Esophagus muscularis mucosa (tissue), 4 donors: Measurements from ENCODE around the gene MRPL20. TPM values are rescaled to one million over a fixed set of nuclear protein-coding genes. Genes with fewer than 3 reads are reported as not detected.

ENCODE experiments used
- DNase-seq: peaks from one replicate; pipeline ENCODE4 v3.0.0-alpha.2; 2017; ENCODE audit errors: extremely low spot score
- H3K27ac ChIP-seq, 4 donors: fragments of 200-600 bp; sonication (generic); replicated peaks in 1 of 4; 1 replicate in 3 of 4; 2 replicates in 1 of 4; pipeline ENCODE4 v1.5.1; 2016 to 2019; ENCODE audit warnings: mild to moderate bottlenecking in 1 of 4
- H3K27me3 ChIP-seq, 4 donors: fragments of 200-600 bp; sonication (generic); one replicate each; pipeline versions ENCODE4 v1.5.1 to v1.6.0; 2016 to 2019
- H3K36me3 ChIP-seq, 4 donors: fragments of 200-600 bp; sonication (generic); one replicate each; pipeline ENCODE4 v1.5.1; 2016 to 2019
- H3K4me1 ChIP-seq, 4 donors: fragments of 200-600 bp; sonication (generic); one replicate each; pipeline ENCODE4 v1.5.1; 2016 to 2019
- H3K4me3 ChIP-seq, 4 donors: fragments of 200-600 bp; sonication (generic); 1 replicate in 2 of 4; 2 replicates in 2 of 4; pipeline ENCODE4 v1.5.1; 2016 to 2019; ENCODE audit warnings: mild to moderate bottlenecking in 4 of 4, moderate library complexity in 1 of 4
- H3K9me3 ChIP-seq, 4 donors: fragments of 200-600 bp; sonication (generic); 1 replicate in 3 of 4; 2 replicates in 1 of 4; pipeline ENCODE4 v1.5.1; 2016 to 2019
- CTCF ChIP-seq, 3 experiments: fragments of 200-600 bp in 2 of 3; fragments of 450-650 bp in 1 of 3; sonication (generic) in 2 of 3; IDR thresholded peaks; one replicate each; pipeline ENCODE4 v1.5.1; 2017 to 2019; ENCODE audit warnings: antibody characterized with exemption in 3 of 3, mild to moderate bottlenecking in 2 of 3, moderate library complexity in 1 of 3
- EP300 ChIP-seq: sonication (generic); formaldehyde crosslinking; IDR thresholded peaks from one replicate; pipeline ENCODE4 v1.6.1; 2017; ENCODE audit warnings: antibody characterized with exemption
- POLR2A ChIP-seq: fragments of 450-650 bp; IDR thresholded peaks from one replicate; pipeline ENCODE4 v1.6.1; 2017; ENCODE audit warnings: antibody characterized with exemption, moderate library complexity, mild to moderate bottlenecking, low read depth
- POLR2AphosphoS5 ChIP-seq, 2 donors: sonication (generic); formaldehyde crosslinking; IDR thresholded peaks; one replicate each; pipeline ENCODE4 v1.6.1; 2017; ENCODE audit warnings: antibody characterized with exemption in 2 of 2
- whole genome bisulfite sequencing: methylation state at CpG from one replicate; pipeline ENCODE4 v1.1.5; 2018; 5-methylcytosine and 5-hydroxymethylcytosine counted together
- intact Hi-C: fragments of 100-400 bp; cut with DNase I; formaldehyde crosslinking; loops from one replicate; pipeline ENCODE4 v1.15.1; 2023
- total RNA-seq, 4 donors: library from RNA; depleted of rRNA; stranded (reverse); fragments of >200 nt; gene quantifications; one replicate each; pipeline versions ENCODE4 v1.1.0 to v1.2.1, GENCODE V29; 2016

Gene MRPL20
- total RNA-seq, 4 donors from 2014 or later = 144 to 175 (median 155) TPM

- TF ChIP-seq POLR2A (no peak), CTCF (IDR thresholded peaks at IDR 0.05) (no peak), EP300 (no peak)
- H3K9me3 ChIP-seq = no peaks in the 10 kb centered on the region
- peaks cover 0 to 19% (median 15%) of the 10 kb centered on the region in 4 donors for H3K36me3 ChIP-seq
- peak overlapping the region; percentile 71 to 99 (median 86) for H3K4me3 ChIP-seq
- peak overlapping the region; percentile 88 to 97 (median 95) for H3K27ac ChIP-seq
- H3K4me1 ChIP-seq = peaks cover 32 to 45% (median 43%) of the 10 kb centered on the region in 4 donors
- H3K27me3 ChIP-seq = no peaks in the 10 kb centered on the region
- 71% methylated on average over 31 of the region's 52 CpGs for WGBS
- intact Hi-C loops = loop anchor here (2.0 to 10.0 kb wide), 3 partner anchors 25 to 259 kb away; partner anchors contain the start of genes C1orf159, CCNL2 and DVL1
- DNase-seq = no peak
These were observed 33.1 kb downstream of the MRPL20 start for GRCh38 chr1:1373815-1374588.

GRCh38 chr1:1373051-1373814 is 33.9 kb downstream of the MRPL20 start:
- 91% methylated on average over 20 of the region's 26 CpGs for WGBS
- peaks cover 0 to 19% (median 15%) of the 10 kb centered on the region in 4 donors for H3K36me3 ChIP-seq
- H3K9me3 ChIP-seq = no peaks in the 10 kb centered on the region
- intact Hi-C loops = loop anchor here (2.0 to 10.0 kb wide), 2 partner anchors 24 to 258 kb away; partner anchors contain the start of genes C1orf159 and DVL1
- H3K4me1 ChIP-seq = peaks cover 32 to 45% (median 43%) of the 10 kb centered on the region in 4 donors
- no peak for DNase-seq
- H3K4me3 ChIP-seq = no peak overlapping the region
- TF ChIP-seq CTCF (IDR thresholded peaks at IDR 0.05) = no peak
- TF ChIP-seq POLR2A = no peak
- no peak for TF ChIP-seq POLR2AphosphoS5 (IDR thresholded peaks at IDR 0.05)
- H3K27ac ChIP-seq = peak overlapping the region in 1 of 4 donors; percentile 13
- no peaks in the 10 kb centered on the region for H3K27me3 ChIP-seq

GRCh38 chr1:1371746-1372711 is 35.1 kb downstream of the MRPL20 start:
- Histone ChIP-seq H3K4me1 (peaks cover 32 to 45% (median 43%) of the 10 kb centered on the region in 4 donors), H3K4me3 (peak overlapping the region in 1 of 4 donors; percentile 14), H3K9me3 (no peaks in the 10 kb centered on the region), H3K27ac (peak overlapping the region in 3 of 4 donors; percentile 3 to 27 (median 23)), H3K36me3 (peaks cover 0 to 19% (median 15%) of the 10 kb centered on the region in 4 donors), H3K27me3 (no peaks in the 10 kb centered on the region)
- TF ChIP-seq POLR2A (no peak), EP300 (no peak), POLR2AphosphoS5 (IDR thresholded peaks at IDR 0.05) (peak in 1 of 2 donors; percentile 36), CTCF (IDR thresholded peaks at IDR 0.05) (peak; percentile 90 to 100 (median 93))
- WGBS = 21% methylated on average over 14 of the region's 26 CpGs
- DNase-seq = no peak
- intact Hi-C loops = loop anchor here (2.0 to 10.0 kb wide), 2 partner anchors 23 to 257 kb away; partner anchors contain the start of genes C1orf159 and DVL1

GRCh38 chr1:1371364-1371745 is 35.7 kb downstream of the MRPL20 start:
- Histone ChIP-seq H3K4me3 (no peak overlapping the region), H3K4me1 (peaks cover 32 to 44% (median 43%) of the 10 kb centered on the region in 4 donors), H3K27me3 (no peaks in the 10 kb centered on the region), H3K36me3 (peaks cover 0 to 19% (median 15%) of the 10 kb centered on the region in 4 donors), H3K27ac (no peak overlapping the region), H3K9me3 (no peaks in the 10 kb centered on the region)
- DNase-seq = no peak
- TF ChIP-seq POLR2AphosphoS5 (IDR thresholded peaks at IDR 0.05) = no peak
- intact Hi-C loops = loop anchor here (10.0 kb wide), 1 partner anchor 257 kb away; the partner anchor contains the start of gene C1orf159
- 58% methylated on average over 11 of the region's 12 CpGs for WGBS
